T-helper 1 cell treated with Interleukin-12 subunit alpha and Interleukin-12 subunit beta and Interleukin-4 antibody, amounts not matched to agents 30 ng/mL and 1 ng/mL, for 36 hours (primary cell): ENCODE data around the gene FBLIM1. TPM values are rescaled to one million over a fixed set of nuclear protein-coding genes. Genes with fewer than 3 reads are reported as not detected.

ENCODE experiments used
- intact Hi-C: fragments of 100-400 bp; cut with micrococcal nuclease; formaldehyde crosslinking; loops from one replicate; pipeline ENCODE4 v1.15.1; 2024
- total RNA-seq: library from RNA; stranded (reverse); gene quantifications from 2 replicates; pipeline ENCODE4 v1.2.3, GENCODE V29; 2022

The FBLIM1 gene
- total RNA-seq, 1 donor from 2014 or later = not detected

GRCh38 chr1:15765495-15766194 is 7.0 kb downstream of the FBLIM1 start:
- intact Hi-C loops = no loop called here

DNA sequence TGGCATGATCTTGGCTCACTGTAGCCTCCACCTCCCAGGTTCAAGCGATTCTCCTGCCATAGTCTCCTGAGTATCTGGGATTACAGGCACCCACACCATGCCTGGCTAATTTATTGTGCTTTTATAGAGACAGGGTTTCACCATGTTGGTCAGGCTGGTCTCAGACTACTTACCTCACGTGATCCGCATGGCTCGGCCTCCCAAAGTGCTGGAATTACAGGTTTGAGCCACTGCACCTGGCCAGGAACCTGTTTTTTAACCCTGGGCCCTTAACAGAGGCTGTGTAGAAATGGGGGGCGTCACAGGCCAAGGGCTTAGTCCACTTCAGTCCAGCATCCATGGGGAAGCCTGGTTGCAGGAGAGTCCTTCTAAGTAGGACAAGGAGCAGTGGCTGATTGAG is 9.3 kb downstream of the FBLIM1 start:
- intact Hi-C loops = no loop called here

DNA sequence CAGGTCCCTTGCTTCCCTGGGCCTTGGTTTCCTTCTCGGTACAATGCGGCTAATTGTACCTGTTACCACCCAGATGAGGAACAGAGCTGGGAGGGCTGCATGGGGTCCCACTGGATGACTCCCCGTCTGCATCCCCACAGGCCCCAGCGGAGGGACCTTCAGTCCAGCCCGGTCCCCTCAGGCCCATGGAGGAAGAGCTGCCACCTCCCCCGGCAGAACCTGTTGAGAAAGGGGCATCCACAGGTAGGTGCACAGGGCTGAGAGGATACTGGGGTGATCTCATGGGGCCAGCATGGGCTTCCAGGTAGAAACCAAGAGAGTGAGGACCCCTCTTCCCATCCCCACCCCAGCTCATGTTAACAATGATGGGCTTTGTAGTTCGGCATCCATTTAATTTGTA is 9.8 kb downstream of the FBLIM1 start:
- intact Hi-C loops = no loop called here

DNA sequence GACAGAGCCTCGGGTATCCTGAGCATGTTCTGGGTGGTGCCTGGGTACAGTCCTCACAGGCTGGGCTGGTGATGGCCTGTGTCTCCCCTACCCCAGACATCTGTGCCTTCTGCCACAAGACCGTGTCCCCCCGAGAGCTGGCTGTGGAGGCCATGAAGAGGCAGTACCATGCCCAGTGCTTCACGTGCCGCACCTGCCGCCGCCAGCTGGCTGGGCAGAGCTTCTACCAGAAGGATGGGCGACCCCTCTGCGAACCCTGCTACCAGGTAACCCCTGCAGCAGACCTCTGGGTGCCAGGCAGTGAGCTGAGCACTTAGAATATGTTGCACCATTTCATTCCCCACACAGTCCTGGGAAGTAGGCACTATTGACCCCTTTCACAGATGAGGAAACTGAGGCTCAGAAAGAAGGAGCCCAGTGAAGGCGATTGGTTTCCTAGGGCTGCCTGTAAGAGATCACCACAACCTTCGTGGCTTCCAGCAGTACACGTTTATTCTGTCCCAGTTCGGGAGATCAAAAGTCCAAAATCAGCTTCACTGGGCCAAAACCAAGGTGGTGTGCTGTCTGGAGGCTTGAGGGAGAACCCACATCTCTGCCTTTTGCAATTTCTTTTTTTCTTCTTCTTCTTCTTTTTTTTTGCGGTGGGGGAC is 11.8 kb downstream of the FBLIM1 start:
- intact Hi-C loops = no loop called here

DNA sequence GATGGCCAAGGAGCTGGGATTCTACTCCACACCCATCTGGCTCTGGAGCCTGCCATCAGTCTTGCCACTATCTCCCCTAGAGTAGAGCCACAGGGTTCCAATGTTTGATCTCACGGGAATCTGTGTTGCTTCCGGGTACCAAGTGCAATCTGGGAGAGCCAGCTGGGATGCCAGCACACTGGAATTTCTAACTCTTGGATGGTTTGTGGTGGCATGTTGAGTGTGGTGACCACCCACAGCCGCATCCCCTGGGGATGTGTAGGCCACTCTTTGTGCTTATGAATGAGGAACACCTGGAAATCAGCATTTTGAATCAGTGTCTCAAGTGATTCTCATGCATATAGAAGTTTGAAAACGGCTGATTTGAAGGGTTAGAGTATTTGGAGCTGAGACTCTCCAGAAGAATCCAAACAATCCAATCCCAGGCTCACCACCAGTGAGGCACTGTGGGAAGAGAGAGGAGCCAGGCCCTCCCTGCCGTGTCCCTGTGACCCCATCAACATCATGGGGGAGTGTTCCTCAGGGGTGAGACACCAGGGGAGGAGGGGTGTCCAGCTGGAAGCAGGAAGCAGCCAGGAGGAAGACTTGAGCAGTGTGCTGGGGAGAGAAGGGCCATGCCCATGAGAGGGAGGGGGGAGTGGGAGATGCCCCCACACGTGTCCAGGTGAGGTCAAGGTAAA is 13.4 kb downstream of the FBLIM1 start:
- intact Hi-C loops = no loop called here

DNA sequence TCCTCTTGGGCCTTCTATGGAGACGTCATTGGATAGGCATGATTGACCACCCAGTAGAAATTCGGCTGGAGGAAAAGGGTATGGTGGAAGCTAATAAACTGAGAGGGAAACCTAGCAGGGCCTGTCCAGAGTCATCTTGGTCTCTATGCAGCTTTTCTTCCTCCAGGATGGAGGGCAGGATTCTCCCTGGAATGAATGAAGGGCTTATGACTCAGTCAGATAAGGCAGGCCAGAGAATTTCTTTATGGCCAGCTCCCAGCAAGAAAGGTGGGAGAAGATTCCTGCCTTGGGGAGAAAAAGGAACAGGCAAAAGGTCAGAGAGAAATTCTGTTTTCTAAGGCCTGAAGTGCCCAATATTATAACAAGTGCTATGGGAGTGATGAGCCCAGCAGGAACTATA is 17.1 kb downstream of the FBLIM1 start:
- intact Hi-C loops = no loop called here

DNA sequence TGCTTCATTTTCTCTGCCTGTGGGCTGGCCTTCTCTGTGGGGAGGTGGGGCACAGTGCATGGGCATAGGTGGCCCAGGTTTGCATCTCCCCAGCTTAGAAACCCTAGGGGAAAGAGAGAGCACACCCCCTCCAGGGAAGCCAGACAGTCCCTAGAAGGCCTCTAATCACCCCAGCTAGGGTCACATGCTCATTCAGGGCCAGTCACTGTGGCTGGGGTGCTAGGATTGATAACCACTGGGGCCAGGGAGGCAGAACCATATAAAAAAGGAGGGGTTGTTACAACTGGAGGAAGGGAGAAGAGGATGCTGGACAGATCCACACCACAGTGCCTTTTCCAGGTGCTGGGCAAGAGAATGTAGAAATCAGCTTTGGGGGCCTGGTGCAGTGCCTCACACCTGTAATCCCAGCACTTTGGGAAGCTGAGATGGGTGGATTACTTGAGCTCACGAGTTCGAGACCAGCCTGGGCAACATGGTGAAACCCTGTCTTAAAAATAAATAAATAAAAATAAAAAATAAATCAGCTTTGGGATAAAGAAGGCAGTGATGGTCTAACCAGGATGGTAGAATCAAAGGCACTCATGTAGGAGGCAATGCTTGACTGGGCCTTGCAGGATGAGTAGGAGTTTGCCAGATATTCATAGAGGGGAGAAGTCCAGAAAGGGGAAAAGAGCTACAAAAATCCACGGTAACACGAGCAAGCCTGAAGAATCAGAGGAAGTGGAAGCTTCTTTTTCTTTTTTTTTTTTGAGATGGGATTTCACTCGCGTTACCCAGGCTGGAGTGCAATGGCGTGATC is 19.5 kb downstream of the FBLIM1 start:
- intact Hi-C loops = no loop called here

GRCh38 chr1:15785683-15786082 is 27.1 kb downstream of the FBLIM1 start:
- intact Hi-C loops = no loop called here

- intact Hi-C loops = no loop called here
These were observed 28.0 kb downstream of the FBLIM1 start for GRCh38 chr1:15786581-15786980.

- intact Hi-C loops = no loop called here
These were observed 30.2 kb downstream of the FBLIM1 start for GRCh38 chr1:15788624-15789301.

- intact Hi-C loops = no loop called here
These were observed 37.5 kb downstream of the FBLIM1 start for GRCh38 chr1:15796086-15796462.

GRCh38 chr1:15797614-15798390 is 39.2 kb downstream of the FBLIM1 start:
- intact Hi-C loops = no loop called here

DNA sequence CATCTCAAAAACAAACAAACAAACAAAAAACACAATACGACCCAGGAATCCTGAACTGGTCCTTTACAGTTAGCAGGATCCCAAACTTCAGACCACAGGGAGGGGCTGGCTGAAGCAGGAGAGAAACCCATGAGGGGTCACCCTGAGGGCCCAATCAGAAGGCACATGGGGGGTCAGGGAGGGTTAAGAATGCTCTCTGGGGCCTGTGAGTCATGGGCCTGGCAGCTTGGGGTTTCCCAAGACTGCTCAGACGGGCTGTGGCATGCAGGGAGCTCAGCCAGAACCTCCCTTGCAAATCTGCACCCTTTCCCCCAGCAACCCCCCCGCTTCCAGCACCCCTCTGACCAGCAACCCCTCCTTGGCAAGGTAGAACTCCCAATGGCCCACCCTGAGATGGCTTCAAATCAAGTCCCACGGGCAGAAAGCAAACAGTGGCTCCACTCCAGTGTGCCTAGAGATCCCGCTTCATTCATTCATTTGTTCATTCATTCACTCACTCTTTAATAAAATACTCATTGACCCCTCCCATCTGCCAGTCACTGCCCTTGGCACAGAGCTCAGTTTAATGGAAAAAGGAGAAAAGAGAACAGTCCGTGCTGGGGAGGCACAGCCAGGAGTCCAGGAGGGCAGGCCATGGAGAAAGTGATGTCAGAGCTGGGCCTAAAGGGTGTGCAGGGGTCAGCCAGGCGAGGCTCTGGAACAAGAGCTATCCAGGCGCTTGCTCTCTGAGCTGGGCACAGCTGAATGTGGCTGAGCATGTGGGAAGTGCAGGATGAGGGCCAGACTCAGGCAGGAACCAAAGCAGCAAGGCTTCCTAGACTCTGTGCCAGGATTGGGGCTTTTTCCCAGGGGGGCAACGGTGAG is 40.6 kb downstream of the FBLIM1 start:
- intact Hi-C loops = no loop called here

DNA sequence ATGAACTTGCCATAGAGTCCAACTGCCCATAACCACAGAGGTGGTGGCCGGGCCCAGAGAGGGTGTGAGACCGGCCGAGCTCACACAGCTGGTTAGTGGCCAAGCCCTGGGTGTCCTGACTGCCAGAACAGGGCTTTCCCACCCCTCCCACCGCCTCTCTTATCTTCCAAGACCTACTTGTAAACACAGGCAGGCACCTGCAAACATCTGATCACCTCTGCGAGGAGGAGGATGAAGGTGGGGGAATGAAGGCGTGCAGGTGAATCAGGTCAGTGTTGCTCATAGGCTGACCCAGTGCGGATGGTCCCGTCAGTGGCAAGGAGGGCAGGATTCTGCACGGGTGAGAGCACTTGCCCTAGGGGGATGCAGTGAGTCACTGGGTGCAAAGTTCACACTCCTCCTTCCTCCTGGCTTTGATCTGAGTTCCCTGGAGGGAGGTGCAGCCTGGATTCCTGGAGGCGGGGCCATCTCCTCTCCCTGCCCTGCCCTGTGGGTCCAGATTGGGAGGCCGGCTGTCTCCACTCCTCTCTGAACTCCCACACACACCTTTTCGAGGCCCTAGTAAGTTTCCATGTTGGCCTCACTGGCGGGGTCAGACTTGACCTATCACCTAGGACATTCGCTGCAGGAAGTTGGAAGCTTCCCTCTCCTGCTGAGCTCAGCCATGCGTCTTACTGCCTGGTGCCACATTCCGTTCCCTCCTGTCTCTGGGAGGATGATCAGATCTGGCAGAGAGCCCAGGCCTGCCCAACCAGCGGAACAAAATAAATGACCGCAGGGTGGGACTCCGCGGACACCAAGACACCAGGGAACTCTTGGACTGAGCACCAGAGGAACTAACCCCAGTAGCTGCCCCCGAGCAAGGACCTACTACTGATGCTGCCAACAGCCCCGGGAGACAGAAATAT is 41.6 kb downstream of the FBLIM1 start:
- intact Hi-C loops = no loop called here

GRCh38 chr1:15802234-15802965 is 43.8 kb downstream of the FBLIM1 start:
- intact Hi-C loops = no loop called here

DNA sequence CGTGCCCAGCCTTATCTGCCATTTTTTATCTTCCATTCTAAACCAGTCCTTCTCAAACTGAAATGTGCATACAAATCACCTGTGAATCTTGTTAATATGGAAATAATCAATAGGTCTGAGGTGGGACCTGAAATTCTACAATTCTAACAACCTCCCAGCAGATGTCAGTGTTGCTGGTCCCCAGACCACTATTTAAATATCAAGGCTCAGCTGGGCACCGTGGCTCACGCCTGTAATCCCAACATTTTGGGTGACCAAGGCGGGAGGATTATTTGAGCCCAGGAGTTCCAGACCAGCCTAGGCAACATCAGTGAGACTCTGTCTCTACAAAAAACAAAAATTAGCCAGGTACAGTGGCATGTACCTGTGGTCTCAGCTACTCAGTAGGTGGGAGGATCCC is 44.8 kb downstream of the FBLIM1 start:
- intact Hi-C loops = loop anchor here (1.0 kb wide), 1 partner anchor 230 kb away; no protein-coding TSS in a partner anchor

- intact Hi-C loops = no loop called here
These were observed 45.5 kb downstream of the FBLIM1 start for GRCh38 chr1:15804060-15804459.

DNA sequence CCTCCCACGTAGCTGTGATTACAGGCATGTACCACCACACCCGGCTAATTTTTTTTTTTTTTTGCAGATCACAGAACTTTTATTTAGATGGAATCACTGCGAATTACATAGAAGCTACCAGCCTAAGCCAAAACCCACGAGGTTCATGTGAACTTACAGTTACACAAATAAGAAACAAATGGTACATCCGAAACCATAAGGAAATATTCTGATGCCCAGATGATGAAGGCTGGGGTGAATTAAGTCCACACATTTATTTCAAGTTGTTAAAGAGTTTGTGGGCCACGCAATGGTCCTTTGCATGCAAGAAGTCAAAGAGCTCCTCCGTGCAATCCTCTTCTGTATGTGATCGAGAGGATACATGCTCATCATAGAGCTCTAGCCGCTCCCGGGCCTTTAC is 48.5 kb downstream of the FBLIM1 start:
- intact Hi-C loops = no loop called here
